Frontal cortex (tissue), 4 donors: ENCODE measurements around the gene MAML2. TPM values are rescaled to one million over a fixed set of nuclear protein-coding genes. Genes with fewer than 3 reads are reported as not detected.

Source experiments
- DNase-seq, 2 donors: peaks; one replicate each; pipeline ENCODE4 v3.0.0; 2012; ENCODE audit warnings: low spot score in 2 of 2
- FAIRE-seq: peaks from 2 replicates; lab custom pipeline; 2012; peaks lifted over from hg19 to GRCh38; lab: Jason Lieb, UNC
- total RNA-seq: library from RNA; depleted of rRNA; stranded (reverse); fragments of >200 nt; gene quantifications from one replicate; pipeline ENCODE4 v1.2.3, GENCODE V29; 2014
- donor health status: control.
- donor health status: control.
- donor health status: control.

MAML2 gene
- total RNA-seq, 1 donor from 2014 or later = 3.3 TPM

DNA sequence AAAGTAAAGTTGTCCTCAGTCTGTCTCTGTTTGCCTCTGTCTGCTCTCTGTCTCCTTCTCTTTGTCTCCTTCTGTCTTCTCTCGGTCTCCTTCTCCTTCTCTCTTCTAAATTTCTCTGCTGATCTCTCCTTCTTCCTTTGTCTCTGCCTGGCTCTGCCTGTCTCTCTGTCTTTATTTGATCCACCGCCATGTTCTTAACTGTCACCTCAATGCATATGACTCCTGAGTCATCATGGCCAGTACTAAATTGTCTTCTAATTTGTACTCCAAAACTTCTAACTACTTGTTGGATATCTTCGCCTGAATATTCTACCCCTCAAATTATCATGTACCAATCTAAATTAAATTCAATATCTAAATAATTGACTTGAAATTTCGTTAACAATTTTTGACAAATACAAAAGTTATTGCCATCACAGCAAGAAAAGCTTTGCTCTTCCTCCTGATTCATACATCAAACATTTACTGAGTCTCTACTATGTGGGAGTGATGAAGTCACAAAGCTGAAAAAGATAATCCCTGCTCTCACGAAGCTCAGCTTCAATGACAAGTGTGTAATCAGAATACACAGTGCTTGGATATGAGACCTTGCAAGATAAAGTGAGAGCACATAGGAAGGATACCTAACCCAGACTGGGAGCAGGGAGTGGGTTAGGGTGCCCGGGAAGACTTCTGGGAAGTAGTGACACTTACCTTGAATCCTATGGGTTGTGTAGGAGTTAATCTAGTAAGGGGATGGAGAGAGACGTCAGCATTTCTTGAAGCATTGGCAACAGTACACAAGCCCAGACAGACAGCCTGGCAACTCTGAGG is 193.0 kb downstream of the MAML2 start:
- FAIRE-seq (no peak), DNase-seq (no peak)

DNA sequence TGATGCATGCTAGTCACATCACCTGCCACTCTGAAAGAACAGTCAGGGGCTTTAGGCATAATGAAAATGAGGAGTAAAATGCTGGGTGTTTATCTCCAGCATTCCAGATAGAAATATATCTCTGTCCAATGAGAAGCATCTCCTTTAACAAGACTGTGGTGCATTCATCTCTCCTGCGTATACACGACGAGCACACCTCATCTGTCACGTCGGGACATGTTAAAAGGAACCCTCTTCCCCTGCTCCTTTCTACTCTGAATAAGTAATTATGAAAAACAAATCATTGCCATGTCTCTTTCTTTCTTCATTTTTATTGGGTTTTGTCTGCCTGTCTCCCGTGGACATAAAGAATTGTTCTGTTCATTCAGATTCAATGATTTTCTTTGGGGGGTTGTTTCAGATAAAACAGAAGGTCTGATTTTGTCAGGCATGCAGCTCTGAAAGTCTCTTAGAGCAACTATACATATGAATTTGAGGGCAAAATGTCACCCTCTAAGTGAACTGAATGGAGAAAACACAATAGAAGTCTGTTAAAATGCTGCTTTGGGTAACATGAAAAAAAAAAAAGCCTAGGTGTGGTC is 195.0 kb downstream of the MAML2 start:
- no peak for FAIRE-seq

DNA sequence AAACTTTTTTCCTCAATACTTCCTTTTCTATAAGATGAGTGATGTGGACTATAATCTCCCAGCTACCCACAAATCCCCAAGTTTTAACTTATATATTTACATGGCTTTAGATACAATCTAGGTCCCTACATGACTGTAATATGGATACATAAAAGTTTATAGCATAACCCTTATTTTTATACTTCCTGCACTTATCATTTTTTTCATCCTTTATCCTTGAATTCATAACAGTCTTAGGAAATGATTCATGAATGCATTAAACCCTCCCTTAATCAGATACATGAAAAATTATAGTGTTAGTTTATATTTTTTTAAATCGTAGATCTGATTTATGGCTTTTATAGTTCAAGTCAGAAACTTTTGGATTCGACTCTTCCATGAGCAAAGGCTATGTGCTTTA is 195.8 kb downstream of the MAML2 start:
- FAIRE-seq (no peak), DNase-seq (no peak)

More for the DNA sequence above, 195.0 kb downstream of the MAML2 start:
- DNase-seq = no peak

DNA sequence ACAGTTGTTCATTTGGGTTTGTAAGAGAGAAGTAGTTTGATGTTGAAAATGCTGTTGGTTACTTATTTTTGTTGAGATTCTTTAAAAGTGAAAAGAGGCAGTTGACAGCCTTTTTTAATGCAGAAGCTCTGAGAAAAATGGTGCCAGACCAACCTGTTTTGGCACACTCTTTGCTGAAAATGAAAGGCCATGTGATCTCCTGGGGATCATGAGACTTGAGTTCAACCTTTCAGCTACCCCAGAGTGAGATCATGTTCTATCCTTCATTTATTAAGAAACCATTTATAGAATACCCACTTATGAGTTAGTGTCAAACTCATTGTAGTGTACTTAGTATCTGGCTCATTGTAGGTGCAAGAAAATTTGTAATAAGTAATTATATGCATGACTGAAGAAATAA is 196.2 kb downstream of the MAML2 start:
- DNase-seq = no peak
- FAIRE-seq = no peak

DNA sequence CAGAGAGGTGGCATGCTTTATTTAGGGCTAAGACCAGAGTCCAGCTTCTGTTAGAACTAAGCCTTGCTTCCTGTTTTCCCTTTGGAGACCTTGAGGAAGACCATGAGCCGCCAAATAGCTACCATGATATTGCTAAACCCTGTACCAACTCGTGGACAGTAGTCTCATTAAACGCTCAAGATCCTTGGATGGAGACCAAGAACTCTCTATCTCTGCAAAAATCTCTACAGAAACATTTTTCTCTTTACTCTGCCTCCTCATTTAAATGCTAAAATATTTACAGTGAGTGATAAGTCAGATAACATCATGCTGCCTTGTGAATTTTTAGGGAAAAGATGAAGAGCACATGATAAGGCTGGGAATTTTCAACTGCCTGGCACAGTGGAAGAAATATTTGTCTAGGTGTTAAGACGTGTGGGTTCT is 197.8 kb downstream of the MAML2 start:
- DNase-seq (no peak), FAIRE-seq (no peak)

DNA sequence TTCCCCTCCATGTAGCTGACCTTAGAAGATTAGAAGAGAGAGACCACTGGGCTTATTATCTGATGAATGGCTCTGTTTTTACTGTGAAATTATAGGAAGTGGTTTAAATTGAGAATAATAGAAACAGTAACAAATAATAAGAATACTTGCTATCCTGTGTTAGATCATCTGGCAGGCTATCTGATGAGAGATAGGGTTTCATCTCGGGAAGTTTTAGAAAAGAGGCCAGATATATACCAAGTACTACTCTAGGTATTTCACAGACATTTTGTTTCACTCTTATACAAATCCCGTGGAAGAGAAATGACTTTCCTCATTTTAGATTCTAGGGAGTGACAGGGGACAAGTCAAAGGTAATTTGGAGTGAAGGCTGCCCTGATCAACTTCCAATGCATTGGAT is 198.4 kb downstream of the MAML2 start:
- no peak for FAIRE-seq

DNA sequence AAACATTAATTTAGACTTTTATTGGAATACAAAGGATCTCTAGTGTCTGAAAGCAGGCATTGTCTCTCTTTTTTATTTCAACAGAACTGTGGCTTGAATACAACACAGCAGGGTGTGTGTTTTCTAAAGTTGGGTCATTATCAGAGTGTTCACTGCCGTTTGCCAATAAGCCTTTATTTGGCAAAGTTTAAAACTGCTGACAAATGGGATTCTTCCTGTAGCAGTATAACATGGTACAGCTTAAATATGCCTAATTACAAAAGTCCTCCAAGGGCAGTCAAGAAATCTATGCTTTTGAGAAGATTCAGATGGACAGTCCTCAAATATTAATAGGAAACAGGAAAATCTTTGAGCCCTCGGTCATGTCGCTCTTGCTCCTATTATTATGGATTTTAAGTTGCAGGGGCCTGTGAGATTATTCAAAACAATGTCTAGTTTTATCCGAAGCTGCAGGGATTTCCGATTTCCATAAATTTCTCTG is 199.9 kb downstream of the MAML2 start:
- DNase-seq (no peak), FAIRE-seq (no peak)

More for the DNA sequence above, 198.4 kb downstream of the MAML2 start:
- no peak for DNase-seq

DNA sequence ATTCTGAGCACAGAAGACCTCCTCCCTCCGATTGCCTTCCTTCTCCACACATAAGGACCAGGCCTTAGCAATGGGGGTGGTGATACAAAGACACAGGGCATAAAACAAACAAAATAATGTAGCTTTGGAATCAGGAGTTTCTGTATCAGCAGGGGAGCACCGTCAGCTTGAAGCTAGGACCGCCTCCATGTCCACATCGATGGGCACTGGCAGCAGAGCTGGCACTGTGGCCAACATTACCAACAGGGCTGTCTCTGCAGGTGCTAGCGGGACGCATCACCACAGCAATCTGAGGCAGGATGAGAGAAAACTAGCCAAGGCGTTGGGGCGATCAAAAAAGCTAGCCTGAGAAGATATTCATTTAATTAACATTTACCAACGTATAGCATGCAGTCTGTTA is 201.4 kb downstream of the MAML2 start:
- FAIRE-seq (no peak), DNase-seq (no peak)

DNA sequence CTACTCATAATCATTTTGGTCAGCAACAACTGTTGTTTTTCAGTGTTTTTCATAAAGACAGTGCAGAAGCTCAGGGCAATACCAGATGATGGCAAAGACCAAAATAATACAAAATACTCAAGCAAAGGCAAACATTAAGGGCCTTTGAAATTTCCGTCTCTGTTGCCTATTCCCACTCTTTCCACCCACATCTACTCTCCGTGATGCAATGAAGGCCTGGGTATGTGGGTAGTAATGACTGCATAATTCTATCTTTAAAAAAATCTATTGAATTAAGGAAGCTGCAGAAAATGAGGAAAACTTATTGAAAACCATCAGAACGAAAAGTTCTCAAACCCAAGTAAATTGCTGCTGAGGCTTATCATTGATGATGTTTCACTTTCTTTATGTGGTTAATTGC is 203.3 kb downstream of the MAML2 start:
- FAIRE-seq = no peak
- no peak for DNase-seq

DNA sequence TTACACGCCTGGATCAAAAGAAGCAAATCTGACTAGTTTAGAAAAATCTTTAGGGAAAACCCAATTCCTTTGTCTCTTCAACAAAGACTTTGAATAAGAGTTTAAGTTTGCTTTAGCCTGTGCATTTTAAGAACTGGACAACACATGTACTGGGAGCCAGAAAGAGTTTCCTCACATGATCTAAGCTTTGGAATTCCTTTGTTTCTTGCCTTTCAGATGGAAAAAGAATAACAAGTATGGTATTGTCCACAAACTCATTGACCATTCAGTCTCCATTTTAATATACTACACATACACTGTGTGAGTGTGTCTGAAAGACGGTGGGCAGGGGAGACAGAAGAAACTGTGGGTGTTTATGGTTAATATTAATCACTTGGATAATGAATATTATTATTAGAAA is 205.6 kb downstream of the MAML2 start:
- FAIRE-seq (no peak), DNase-seq (no peak)

DNA sequence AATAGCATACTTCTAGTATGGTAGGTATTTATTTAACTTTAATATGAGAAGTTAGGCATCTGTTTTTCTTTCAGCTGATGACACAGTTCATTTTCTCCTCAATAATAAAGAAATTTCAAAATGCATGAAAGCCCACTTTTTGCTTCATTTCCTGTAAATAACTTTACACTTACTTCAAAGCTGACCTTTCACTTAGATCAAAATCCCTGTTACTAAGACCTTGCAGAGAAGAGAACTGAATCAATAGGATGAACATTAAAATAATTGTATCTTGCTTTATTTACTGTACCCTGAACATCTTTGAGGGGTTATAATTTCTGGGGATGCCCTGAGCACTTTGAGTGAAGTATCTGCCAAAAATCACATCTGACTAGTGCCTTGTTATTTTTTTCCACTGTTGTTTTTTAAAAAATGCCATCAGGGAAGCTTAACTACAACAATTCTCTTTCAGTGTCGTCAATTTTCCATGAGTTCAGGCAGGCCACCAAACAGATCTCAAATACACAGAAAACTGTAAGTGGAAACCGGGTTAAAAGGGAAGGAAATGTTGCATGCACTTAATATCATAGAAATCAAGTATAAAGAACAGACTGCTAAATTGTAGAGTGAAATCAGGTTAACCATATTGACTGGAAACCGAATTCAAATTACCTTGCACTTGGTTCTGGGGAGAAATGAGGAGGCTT is 206.2 kb downstream of the MAML2 start:
- FAIRE-seq = no peak

DNA sequence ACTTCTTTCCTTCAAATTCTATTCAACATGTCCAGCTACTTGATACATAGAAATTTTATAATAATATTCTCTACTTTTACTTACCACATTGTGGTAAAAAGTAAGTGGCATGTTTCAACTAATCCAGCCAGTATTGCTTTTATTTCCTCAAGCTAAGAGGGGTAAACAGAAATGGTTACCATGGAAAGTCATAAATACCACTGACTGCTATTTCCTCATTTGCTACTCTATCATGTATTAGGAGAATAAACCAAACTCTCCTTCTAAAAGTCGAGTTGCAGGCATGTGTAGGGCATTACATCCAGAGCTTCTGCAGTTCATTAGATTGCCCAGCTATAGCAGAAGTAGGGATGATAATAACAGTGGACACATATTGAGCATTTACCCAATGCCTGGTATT is 208.4 kb downstream of the MAML2 start:
- FAIRE-seq (no peak), DNase-seq (no peak)

More for the DNA sequence above, 206.2 kb downstream of the MAML2 start:
- DNase-seq = no peak

DNA sequence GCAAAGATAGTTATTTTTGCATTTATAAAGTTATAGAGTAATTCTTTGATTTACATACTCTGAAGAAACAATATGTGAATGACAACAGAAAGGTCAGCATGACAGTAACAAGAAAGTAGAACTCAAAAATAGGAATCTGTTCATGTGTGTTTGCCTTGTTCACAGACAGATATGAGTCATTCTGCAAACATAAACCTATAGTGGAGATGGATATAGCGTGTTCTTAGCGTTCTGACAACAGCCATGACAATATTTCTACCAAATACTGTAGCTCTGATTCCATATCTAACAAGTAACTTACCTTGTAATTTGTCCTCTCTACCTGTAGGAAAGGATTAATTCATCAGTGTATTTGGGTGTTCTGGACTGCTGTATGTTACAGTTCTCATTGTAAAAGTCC is 210.6 kb downstream of the MAML2 start:
- FAIRE-seq (no peak), DNase-seq (no peak)

DNA sequence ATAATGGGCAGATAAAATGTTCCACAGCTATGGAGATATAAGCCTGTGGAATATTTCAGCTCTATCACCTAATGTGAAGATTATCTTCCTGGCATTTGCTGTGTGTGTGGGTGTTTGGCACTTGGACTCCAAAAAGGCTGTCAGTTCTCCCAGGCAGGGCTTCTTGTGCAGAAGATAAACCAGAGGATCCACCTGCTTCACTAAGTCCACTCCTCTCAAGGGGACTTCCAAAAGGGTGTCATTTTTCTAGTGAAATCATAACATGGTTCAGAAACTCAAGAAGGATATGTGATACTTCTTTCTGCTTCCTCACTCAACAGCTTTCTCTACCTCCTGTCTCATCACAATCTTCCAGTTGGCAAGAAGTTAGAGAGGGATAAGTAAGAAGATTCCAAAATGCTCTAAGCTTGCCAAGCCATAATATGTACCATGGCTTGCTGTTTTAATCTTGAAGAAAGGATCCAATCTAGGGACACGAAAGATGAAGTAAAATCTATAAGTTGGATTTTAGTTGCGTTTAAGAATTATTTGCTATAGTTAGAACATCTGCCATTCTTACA is 212.9 kb downstream of the MAML2 start:
- FAIRE-seq (no peak), DNase-seq (no peak)

DNA sequence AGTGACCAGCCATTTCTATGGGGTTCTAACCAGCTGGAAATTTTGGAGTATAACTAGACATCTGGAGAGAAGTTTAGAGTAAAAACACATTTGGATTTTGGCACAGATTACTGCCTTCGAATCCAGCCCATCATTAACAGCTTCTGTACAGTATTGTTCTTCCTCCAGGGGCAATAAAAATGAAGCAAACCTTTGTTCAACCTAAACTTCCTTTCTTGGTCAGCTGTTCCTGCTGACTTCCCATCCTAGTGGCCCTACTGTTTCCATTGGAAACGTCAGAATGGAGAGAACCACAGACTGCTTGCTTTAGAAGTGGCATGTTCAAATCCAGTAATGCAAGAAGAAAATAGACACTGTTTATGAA is 215.4 kb downstream of the MAML2 start:
- FAIRE-seq = no peak
- no peak for DNase-seq

DNA sequence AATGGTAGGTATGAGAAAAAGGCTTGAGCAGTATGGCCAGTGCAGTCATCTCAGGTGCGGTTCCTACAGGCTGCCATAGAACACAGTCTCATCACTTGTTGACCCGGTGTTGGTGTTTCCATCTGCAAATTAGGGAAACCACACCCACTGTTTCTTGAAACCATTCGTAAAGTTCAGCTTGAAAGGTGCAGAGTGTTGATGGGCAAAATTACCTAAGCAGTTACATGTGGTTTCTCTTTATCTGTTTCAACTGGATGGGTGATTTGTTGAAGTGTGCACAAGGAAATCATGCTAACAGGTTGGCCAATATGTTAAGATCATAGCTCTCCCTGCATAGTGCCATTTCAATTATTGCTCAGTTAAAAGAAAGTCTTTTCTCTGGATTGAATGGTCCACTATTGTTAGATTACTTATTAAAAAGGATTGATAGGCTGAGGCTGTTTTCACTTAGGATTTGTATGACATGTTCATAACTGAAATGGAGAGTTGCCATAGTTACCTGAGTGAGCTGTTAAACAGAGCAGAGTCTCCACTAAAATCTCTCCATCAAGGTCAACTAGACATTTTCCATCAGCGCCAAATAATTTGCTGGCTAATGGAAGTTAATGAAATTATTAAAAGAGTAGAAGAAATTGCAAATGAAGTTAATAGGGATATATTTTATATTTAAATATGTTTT is 215.9 kb downstream of the MAML2 start:
- no peak for FAIRE-seq
- no peak for DNase-seq

DNA sequence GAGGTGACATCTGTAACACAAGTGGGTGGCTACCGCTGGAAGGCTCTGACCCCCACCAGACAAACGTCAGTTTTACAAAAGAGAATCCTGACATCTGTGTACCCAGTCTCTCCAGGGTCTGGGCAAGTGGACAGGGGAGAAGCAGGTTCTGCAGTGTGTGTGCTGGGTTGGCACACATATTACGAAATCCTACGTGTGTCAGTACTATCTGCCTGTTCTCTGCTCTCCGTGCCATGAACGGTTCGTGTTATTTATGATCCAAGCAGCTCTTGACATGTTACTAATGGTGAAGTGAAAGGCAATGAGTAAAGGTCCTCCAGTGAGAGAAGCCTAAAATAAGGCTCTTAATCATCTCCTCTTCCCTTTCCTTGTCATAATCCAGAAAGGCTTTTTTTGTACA is 217.6 kb downstream of the MAML2 start:
- DNase-seq (no peak), FAIRE-seq (no peak)

DNA sequence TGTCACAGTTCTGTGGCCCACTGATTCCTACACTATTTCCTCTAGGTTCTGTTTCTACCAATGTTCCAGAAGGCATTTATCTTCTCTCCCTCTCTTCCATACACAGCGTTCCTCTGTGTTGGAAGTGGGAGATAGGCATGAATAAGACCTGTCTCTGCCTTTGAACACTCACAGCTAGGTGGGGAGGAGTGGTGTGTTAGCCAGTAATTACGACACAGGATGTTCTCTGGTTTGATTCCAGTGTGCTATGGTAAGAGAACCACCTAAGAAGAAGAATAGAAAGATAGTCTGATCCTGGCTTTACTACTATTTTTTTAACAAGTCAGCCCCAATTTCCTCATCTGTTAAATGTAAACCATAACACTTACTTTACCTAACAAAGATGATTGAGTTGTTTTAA is 218.8 kb downstream of the MAML2 start:
- FAIRE-seq (no peak), DNase-seq (no peak)

DNA sequence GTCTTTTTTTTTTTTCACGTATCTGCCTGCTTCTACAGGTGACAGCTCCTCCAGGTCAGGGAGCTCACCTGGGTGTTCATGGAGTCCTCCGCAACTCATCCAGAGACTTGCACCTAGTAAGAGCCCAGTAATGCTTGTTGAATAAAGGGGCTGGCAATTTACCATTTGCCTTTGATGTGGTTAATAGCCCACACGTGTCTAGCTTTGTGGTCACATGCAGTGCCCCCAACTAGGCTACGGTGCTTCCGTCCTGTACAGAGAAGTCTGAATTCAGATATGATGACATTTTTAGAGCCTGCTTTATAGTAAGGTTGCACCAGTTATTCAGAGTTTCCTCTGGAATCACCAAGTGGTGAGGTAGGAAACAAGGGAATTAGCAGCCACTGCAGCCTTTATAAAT is 219.7 kb downstream of the MAML2 start:
- no peak for DNase-seq
- FAIRE-seq = no peak

DNA sequence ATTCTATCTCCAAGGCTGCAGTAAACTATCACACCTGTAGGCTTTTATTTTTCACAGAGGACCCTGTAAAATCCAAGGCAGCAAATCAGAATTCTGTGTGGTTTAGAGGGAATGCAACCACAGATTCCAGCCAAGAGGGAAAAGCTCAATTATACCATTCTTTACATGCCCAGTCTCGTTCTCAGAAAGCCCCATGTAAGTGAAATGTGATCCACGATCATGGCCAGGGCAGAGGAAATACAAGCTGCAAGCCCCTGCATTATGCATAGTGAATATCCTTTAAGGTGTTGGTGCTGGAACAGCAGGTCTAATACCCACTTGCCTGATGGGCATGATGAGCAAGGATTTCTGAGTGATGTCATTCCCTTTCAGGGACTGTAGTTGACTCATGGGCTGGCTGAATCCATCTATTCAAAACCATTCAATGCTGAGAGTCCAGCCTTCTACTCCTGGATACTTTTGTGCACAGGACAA is 220.4 kb downstream of the MAML2 start:
- DNase-seq (no peak), FAIRE-seq (no peak)
